ENCODE results near the gene PGAM2. TPM values are rescaled to one million over a fixed set of nuclear protein-coding genes. Genes with fewer than 3 reads are reported as not detected.
A peak's percentile ranks its signal among the peaks of the same experiment; 100 is the strongest.
"Not testable (repeated sequence)": the region's sequence is repeated elsewhere in the genome, so short reads cannot be mapped to it uniquely, and the experiment has no call there.

The PGAM2 gene
- total RNA-seq, 4 donors from 2014 or later, result 3.2 to 3.9 TPM; not detected in 2

DNA sequence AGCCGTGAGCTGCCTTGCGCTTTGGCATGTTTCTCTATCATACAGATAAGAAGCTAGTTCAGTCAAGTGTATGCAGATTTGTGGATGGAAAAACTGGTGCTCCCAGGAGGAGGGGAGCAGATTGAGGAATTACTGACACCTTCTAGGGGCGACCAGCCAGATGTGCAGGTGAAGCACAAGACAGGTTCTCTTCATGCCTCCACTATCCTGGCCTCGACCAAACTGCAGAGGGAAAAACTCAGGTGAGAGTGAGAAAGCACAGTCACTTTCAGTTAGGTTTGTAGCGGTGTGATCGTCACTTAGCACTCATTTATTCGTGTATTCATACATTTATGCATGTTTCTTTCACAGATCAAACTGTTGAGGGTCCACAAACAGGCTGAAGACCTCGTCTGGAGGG is 21.5 kb downstream of the PGAM2 start:
- no peaks in the 10 kb centered on the region for H3K9me3 ChIP-seq
- H3K27ac ChIP-seq, result peak overlapping the region; percentile 69 to 94 (median 90)
- WGBS, 2 donors (ENCODE audit: low coverage in 1 of 2), result 0 to 10% methylated on average over 4 to 5 of the region's 8 CpGs
- no peaks in the 10 kb centered on the region for H3K27me3 ChIP-seq
- peaks cover 0 to 16% of the 10 kb centered on the region in 2 donors for H3K36me3 ChIP-seq
- no peak for ATAC-seq
- H3K4me3 ChIP-seq, result peak overlapping the region; percentile 79 to 98
- TF ChIP-seq CTCF (IDR thresholded peaks at IDR 0.05) (no peak), POLR2A (IDR thresholded peaks at IDR 0.05) (no peak), POLR2AphosphoS5 (IDR thresholded peaks at IDR 0.05) (no peak), EP300 (IDR thresholded peaks at IDR 0.05) (no peak)
- peaks cover 0 to 55% (median 9%) of the 10 kb centered on the region in 3 donors for H3K4me1 ChIP-seq

DNA sequence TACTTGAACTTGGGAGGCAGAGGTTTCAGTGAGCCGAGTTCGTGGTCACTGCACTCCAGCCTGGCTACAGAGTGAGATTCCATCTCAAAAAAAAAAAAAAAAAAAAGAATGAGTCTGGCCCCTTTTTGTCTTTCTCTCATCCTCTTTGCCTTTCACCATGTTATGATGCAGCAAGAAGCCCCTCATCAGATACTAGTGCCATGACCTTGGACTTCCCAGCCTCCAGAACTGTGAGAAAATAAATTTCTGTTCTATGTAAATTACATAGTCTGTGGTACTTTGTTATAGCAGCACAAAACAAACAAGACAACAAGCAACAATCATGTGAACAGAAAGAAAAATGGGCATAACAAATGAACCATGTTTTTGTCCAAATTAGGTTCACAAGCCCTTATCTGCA is 23.1 kb downstream of the PGAM2 start:
- Histone ChIP-seq H3K9me3 (no peaks in the 10 kb centered on the region), H3K36me3 (peaks cover 0 to 13% of the 10 kb centered on the region in 2 donors), H3K27me3 (no peaks in the 10 kb centered on the region), H3K4me3 (no peak overlapping the region), H3K4me1 (peaks cover 0 to 49% (median 9%) of the 10 kb centered on the region in 3 donors), H3K27ac (no peak overlapping the region)
- no peak for ATAC-seq
- no peak for TF ChIP-seq CTCF (IDR thresholded peaks at IDR 0.05)
- WGBS, 2 donors (ENCODE audit: low coverage in 1 of 2), result 86% methylated on average over 2 of the region's 2 CpGs; no CpG with 5 or more reads in 1 of the 2 donors

GRCh38 chr7:44040493-44040891 is 24.9 kb downstream of the PGAM2 start:
- Histone ChIP-seq H3K4me3 (peak overlapping the region; percentile 22 to 47), H3K4me1 (peaks cover 0 to 32% (median 6%) of the 10 kb centered on the region in 3 donors), H3K27ac (peak overlapping the region in 2 of 4 donors; percentile 66 to 68)
- TF ChIP-seq CTCF (IDR thresholded peaks at IDR 0.05), result peak in 1 of 4 experiments; percentile 48
- H3K27me3 ChIP-seq, H3K9me3 ChIP-seq, ATAC-seq, H3K36me3 ChIP-seq: not testable (repeated sequence)
- WGBS, 2 donors (ENCODE audit: low coverage in 1 of 2), result no CpG with 5 or more reads among the region's 46 CpGs

- Histone ChIP-seq H3K27ac (peak overlapping the region in 3 of 4 donors; percentile 66 to 73 (median 68)), H3K4me1 (peaks cover 0 to 26% (median 4%) of the 10 kb centered on the region in 3 donors), H3K4me3 (peak overlapping the region; percentile 23 to 47)
- not testable (repeated sequence) for H3K36me3 ChIP-seq, ATAC-seq, H3K27me3 ChIP-seq, H3K9me3 ChIP-seq
- no CpG with 5 or more reads among the region's 40 CpGs for WGBS, 2 donors (ENCODE audit: low coverage in 1 of 2)
Observed at GRCh38 chr7:44039800-44040492, 25.4 kb downstream of the PGAM2 start.

GRCh38 chr7:44038961-44039558 is 26.3 kb downstream of the PGAM2 start:
- H3K9me3 ChIP-seq, H3K27me3 ChIP-seq, H3K36me3 ChIP-seq: not testable (repeated sequence)
- 0% methylated on average over 3 of the region's 26 CpGs; no CpG with 5 or more reads in 1 of the 2 donors for WGBS, 2 donors (ENCODE audit: low coverage in 1 of 2)
- ATAC-seq, result peak; percentile 93
- Histone ChIP-seq H3K4me3 (peak overlapping the region; percentile 13 to 47), H3K27ac (peak overlapping the region; percentile 29 to 85 (median 81)), H3K4me1 (peaks cover 0 to 23% (median 4%) of the 10 kb centered on the region in 3 donors)
- peak; percentile 66 for TF ChIP-seq POLR2AphosphoS5 (IDR thresholded peaks at IDR 0.05)

DNA sequence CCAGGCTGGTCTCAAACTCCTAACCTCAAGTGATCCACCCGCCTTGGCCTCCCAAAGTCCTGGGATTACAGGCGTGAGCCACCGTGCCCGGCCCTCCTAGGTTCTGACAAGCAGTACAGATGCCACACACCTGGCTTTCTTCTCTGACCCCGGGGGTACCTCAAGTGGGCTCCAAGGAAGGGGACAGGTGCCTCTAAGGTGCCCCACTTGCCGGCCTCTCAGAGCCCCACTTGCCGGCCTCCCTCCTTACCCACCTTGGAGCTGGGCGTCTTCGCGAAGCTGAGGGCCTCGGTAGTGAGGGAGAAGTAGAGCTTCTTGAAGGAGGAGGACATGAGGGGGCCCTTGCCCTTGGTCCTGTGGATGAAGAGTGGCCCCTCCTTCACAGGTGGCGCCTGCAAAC is 26.8 kb downstream of the PGAM2 start:
- not testable (repeated sequence) for ATAC-seq, H3K36me3 ChIP-seq, H3K9me3 ChIP-seq, H3K27me3 ChIP-seq
- Histone ChIP-seq H3K4me3 (peak overlapping the region in 1 of 2 donors; percentile 14), H3K4me1 (peaks cover 0 to 18% (median 0%) of the 10 kb centered on the region in 3 donors), H3K27ac (peak overlapping the region in 2 of 4 donors; percentile 31 to 44)
- no CpG with 5 or more reads among the region's 12 CpGs for WGBS, 2 donors (ENCODE audit: low coverage in 1 of 2)

DNA sequence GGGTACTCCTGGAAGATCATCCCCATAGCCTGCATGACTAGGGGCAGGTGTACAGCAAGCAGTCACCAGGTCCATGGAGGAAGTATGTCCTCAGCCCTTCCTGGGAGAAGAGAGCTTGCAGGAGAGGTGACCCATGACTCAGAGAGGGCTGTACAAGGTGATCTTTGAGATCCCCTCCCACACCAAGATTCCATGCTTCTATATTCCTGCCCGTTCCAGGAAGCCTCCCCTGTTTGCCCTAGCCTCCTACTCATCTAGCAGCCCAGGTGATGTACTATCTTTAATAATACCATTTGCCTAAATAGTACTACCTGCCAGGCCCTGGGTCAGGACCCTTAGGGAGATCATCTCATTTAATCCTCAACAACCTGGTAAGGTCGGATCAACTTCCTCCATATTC is 27.4 kb downstream of the PGAM2 start:
- not testable (repeated sequence) for H3K9me3 ChIP-seq, H3K36me3 ChIP-seq, H3K27me3 ChIP-seq, H3K27ac ChIP-seq, H3K4me3 ChIP-seq, ATAC-seq
- 81% methylated on average over 2 of the region's 2 CpGs; no CpG with 5 or more reads in 1 of the 2 donors for WGBS, 2 donors (ENCODE audit: low coverage in 1 of 2)
- H3K4me1 ChIP-seq, result peaks cover 0 to 16% (median 0%) of the 10 kb centered on the region in 3 donors

DNA sequence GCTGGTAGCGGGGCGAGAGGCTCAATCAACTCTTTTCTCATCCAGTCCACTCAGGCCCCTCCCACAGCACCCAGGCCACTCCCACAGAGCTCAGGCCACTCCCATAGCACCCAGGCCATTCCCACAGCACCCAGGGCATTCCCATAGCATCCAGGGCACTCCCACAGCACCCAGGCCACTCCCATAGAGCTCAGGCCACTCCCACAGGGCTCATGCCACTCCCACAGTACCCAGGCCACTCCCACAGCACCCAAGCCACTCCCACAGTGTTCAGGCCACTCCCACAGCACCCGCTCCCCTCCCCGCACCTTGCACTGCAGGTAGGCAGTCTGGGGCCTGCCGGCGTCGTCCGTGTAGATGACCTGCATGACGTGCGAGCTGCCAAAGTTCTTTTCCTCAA is 29.0 kb downstream of the PGAM2 start:
- H3K9me3 ChIP-seq, H3K27me3 ChIP-seq, H3K4me3 ChIP-seq, H3K27ac ChIP-seq, ATAC-seq, H3K36me3 ChIP-seq: not testable (repeated sequence)
- peaks cover 0 to 16% (median 0%) of the 10 kb centered on the region in 3 donors for H3K4me1 ChIP-seq
- no CpG with 5 or more reads among the region's 10 CpGs for WGBS, 2 donors (ENCODE audit: low coverage in 1 of 2)

DNA sequence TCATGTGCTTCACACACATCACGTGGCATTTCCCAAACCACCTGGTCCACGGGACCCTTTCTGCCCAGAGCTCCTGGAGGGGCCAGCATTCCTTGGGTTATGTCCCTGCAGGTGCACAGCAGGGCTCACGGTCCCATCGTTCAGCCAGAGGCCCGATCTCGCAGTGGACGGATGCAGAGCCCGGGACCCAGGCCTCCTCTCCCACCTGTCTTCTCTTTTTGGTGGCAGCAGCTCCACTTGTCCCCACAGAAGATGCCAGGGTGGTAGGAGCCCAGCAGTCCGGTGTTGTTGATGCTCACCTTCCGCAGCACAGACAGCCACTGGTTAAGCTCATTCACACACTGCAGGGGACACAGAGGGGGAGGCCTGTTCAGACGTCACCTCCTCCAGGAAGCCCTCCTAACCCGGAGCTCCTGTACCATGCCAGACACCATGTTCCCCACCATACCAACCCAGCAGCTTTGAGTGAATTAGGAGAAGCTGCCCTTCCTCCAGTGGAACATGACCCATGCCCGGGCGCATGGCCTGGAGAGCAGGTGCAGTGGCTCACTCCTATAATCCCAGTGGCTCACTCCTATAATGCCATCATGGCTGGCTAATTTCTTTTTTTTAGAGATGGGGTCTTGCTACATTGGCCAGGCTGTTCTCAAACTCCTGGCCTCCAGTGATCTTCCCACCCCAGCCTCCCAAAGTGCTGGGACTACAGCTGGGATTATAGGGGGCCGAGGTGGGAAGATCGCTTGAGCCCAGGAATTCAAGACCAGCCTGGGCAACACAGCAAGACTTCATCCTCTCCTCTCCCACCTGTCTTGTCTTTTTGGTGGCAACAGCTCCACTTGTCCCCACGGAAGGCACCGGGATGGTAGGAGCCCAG is 31.2 kb downstream of the PGAM2 start:
- not testable (repeated sequence) for H3K36me3 ChIP-seq, H3K4me1 ChIP-seq, H3K27ac ChIP-seq, H3K4me3 ChIP-seq, H3K9me3 ChIP-seq, H3K27me3 ChIP-seq, ATAC-seq
- 100% methylated on average over 1 of the region's 18 CpGs for WGBS, 2 donors (ENCODE audit: low coverage in 1 of 2)

Measured in gastroesophageal sphincter (tissue), 4 donors.